ENCODE results near the gene ZYG11A.

GRCh38 chr1:52929019-52929418 lies 86.5 kb downstream of the ZYG11A start:
- TF ChIP-seq, protein P1, sequence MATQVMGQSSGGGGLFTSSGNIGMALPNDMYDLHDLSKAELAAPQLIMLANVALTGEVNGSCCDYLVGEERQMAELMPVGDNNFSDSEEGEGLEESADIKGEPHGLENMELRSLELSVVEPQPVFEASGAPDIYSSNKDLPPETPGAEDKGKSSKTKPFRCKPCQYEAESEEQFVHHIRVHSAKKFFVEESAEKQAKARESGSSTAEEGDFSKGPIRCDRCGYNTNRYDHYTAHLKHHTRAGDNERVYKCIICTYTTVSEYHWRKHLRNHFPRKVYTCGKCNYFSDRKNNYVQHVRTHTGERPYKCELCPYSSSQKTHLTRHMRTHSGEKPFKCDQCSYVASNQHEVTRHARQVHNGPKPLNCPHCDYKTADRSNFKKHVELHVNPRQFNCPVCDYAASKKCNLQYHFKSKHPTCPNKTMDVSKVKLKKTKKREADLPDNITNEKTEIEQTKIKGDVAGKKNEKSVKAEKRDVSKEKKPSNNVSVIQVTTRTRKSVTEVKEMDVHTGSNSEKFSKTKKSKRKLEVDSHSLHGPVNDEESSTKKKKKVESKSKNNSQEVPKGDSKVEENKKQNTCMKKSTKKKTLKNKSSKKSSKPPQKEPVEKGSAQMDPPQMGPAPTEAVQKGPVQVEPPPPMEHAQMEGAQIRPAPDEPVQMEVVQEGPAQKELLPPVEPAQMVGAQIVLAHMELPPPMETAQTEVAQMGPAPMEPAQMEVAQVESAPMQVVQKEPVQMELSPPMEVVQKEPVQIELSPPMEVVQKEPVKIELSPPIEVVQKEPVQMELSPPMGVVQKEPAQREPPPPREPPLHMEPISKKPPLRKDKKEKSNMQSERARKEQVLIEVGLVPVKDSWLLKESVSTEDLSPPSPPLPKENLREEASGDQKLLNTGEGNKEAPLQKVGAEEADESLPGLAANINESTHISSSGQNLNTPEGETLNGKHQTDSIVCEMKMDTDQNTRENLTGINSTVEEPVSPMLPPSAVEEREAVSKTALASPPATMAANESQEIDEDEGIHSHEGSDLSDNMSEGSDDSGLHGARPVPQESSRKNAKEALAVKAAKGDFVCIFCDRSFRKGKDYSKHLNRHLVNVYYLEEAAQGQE (IDR thresholded peaks at IDR 0.05; ENCODE audit: low read depth), result no peak
- TF ChIP-seq CREB1 (IDR thresholded peaks at IDR 0.05; ENCODE audit: low read depth) (no peak), CEBPB (IDR thresholded peaks at IDR 0.05) (no peak), YY1 (IDR thresholded peaks at IDR 0.05; ENCODE audit: low read depth) (no peak), FOXM1 (IDR thresholded peaks at IDR 0.05; ENCODE audit: borderline replicate concordance, low read depth) (no peak), NFIC (IDR thresholded peaks at IDR 0.05) (no peak), RAD21 (IDR thresholded peaks at IDR 0.05; ENCODE audit: low read depth) (no peak), EP300 (IDR thresholded peaks at IDR 0.05; ENCODE audit: borderline replicate concordance) (no peak), MAX (IDR thresholded peaks at IDR 0.05) (no peak), TAF1 (IDR thresholded peaks at IDR 0.05; ENCODE audit: low read depth) (no peak), TEAD4 (IDR thresholded peaks at IDR 0.05) (no peak), USF1 (IDR thresholded peaks at IDR 0.05) (no peak), ZBTB7A (IDR thresholded peaks at IDR 0.05; ENCODE audit: low read depth) (no peak)
